HL-60 (cell line): Measurements from ENCODE around the gene DPEP2NB.

Source experiments
- POLR2AphosphoS5 ChIP-seq: IDR thresholded peaks from 2 replicates; pipeline ENCODE4 v1.6.1; 2012; ENCODE audit warnings: low read depth
- REST ChIP-seq: IDR thresholded peaks from 2 replicates; pipeline ENCODE4 v1.6.1; 2012; ENCODE audit warnings: low read depth; ENCODE audit not compliant: insufficient replicate concordance
- TF ChIP-seq, protein P1 (sequence below): IDR thresholded peaks from one replicate; pipeline ENCODE4 v1.5.1; 2011; ENCODE audit warnings: low read length, control low read depth, inconsistent platforms; ENCODE audit not compliant: insufficient read depth

- TF ChIP-seq, protein P1, sequence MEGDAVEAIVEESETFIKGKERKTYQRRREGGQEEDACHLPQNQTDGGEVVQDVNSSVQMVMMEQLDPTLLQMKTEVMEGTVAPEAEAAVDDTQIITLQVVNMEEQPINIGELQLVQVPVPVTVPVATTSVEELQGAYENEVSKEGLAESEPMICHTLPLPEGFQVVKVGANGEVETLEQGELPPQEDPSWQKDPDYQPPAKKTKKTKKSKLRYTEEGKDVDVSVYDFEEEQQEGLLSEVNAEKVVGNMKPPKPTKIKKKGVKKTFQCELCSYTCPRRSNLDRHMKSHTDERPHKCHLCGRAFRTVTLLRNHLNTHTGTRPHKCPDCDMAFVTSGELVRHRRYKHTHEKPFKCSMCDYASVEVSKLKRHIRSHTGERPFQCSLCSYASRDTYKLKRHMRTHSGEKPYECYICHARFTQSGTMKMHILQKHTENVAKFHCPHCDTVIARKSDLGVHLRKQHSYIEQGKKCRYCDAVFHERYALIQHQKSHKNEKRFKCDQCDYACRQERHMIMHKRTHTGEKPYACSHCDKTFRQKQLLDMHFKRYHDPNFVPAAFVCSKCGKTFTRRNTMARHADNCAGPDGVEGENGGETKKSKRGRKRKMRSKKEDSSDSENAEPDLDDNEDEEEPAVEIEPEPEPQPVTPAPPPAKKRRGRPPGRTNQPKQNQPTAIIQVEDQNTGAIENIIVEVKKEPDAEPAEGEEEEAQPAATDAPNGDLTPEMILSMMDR: no peak
- TF ChIP-seq POLR2AphosphoS5: no peak
- TF ChIP-seq REST: no peak
Observed at GRCh38 chr16:68015681-68016080, at the start of gene DPEP2NB.
